ENCODE data around the gene UBE2L5. TPM values are rescaled to one million over a fixed set of nuclear protein-coding genes. Genes with fewer than 3 reads are reported as not detected.

The UBE2L5 gene
- total and polyA plus RNA-seq, 2 of the 8 experiments (the other 6 are each of a cell fraction or from before 2014, with no cell fraction given), result not detected

DNA sequence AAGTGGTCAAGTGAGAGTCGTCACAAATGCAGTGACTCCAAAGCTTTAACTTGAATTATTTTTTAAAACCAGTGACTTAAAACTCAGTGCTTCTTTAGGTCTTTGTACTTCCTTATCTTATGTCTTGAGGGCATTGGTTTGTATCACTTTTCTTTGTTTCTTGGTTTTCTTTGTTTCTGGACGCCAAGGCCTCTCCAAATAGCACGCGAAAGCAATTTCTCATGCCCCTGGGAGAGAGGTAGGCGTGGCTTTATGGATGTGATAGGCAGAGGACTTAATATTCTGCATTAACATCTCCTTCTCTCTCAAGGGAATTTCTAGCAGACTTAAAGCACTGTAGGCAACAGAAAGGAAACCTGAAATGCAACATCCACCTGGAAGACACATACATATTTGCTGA lies 20.6 kb downstream of the UBE2L5 start (continued):
- TF ChIP-seq, protein P1, sequence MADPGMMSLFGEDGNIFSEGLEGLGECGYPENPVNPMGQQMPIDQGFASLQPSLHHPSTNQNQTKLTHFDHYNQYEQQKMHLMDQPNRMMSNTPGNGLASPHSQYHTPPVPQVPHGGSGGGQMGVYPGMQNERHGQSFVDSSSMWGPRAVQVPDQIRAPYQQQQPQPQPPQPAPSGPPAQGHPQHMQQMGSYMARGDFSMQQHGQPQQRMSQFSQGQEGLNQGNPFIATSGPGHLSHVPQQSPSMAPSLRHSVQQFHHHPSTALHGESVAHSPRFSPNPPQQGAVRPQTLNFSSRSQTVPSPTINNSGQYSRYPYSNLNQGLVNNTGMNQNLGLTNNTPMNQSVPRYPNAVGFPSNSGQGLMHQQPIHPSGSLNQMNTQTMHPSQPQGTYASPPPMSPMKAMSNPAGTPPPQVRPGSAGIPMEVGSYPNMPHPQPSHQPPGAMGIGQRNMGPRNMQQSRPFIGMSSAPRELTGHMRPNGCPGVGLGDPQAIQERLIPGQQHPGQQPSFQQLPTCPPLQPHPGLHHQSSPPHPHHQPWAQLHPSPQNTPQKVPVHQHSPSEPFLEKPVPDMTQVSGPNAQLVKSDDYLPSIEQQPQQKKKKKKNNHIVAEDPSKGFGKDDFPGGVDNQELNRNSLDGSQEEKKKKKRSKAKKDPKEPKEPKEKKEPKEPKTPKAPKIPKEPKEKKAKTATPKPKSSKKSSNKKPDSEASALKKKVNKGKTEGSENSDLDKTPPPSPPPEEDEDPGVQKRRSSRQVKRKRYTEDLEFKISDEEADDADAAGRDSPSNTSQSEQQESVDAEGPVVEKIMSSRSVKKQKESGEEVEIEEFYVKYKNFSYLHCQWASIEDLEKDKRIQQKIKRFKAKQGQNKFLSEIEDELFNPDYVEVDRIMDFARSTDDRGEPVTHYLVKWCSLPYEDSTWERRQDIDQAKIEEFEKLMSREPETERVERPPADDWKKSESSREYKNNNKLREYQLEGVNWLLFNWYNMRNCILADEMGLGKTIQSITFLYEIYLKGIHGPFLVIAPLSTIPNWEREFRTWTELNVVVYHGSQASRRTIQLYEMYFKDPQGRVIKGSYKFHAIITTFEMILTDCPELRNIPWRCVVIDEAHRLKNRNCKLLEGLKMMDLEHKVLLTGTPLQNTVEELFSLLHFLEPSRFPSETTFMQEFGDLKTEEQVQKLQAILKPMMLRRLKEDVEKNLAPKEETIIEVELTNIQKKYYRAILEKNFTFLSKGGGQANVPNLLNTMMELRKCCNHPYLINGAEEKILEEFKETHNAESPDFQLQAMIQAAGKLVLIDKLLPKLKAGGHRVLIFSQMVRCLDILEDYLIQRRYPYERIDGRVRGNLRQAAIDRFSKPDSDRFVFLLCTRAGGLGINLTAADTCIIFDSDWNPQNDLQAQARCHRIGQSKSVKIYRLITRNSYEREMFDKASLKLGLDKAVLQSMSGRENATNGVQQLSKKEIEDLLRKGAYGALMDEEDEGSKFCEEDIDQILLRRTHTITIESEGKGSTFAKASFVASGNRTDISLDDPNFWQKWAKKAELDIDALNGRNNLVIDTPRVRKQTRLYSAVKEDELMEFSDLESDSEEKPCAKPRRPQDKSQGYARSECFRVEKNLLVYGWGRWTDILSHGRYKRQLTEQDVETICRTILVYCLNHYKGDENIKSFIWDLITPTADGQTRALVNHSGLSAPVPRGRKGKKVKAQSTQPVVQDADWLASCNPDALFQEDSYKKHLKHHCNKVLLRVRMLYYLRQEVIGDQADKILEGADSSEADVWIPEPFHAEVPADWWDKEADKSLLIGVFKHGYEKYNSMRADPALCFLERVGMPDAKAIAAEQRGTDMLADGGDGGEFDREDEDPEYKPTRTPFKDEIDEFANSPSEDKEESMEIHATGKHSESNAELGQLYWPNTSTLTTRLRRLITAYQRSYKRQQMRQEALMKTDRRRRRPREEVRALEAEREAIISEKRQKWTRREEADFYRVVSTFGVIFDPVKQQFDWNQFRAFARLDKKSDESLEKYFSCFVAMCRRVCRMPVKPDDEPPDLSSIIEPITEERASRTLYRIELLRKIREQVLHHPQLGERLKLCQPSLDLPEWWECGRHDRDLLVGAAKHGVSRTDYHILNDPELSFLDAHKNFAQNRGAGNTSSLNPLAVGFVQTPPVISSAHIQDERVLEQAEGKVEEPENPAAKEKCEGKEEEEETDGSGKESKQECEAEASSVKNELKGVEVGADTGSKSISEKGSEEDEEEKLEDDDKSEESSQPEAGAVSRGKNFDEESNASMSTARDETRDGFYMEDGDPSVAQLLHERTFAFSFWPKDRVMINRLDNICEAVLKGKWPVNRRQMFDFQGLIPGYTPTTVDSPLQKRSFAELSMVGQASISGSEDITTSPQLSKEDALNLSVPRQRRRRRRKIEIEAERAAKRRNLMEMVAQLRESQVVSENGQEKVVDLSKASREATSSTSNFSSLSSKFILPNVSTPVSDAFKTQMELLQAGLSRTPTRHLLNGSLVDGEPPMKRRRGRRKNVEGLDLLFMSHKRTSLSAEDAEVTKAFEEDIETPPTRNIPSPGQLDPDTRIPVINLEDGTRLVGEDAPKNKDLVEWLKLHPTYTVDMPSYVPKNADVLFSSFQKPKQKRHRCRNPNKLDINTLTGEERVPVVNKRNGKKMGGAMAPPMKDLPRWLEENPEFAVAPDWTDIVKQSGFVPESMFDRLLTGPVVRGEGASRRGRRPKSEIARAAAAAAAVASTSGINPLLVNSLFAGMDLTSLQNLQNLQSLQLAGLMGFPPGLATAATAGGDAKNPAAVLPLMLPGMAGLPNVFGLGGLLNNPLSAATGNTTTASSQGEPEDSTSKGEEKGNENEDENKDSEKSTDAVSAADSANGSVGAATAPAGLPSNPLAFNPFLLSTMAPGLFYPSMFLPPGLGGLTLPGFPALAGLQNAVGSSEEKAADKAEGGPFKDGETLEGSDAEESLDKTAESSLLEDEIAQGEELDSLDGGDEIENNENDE (IDR thresholded peaks at IDR 0.05; ENCODE audit: insufficient replicate concordance, low read length), result no peak

Measured in H1 (cell line).